ENCODE results near the gene NUPR1. TPM values are rescaled to one million over a fixed set of nuclear protein-coding genes. Genes with fewer than 3 reads are reported as not detected.

Gene NUPR1
- total and polyA plus RNA-seq, 4 donors, result 85.0 to 148 (median 111) TPM

- no peak overlapping the region for H3K4me3 ChIP-seq (ENCODE audit: low read length in 2 of 2)
- DNase-seq, result no peak
- H3K27ac ChIP-seq (ENCODE audit: low read depth in 1 of 2, low read length in 2 of 2), result no peak overlapping the region
- H3K9me3 ChIP-seq (ENCODE audit: control insufficient read depth, low read length), result no peaks in the 10 kb centered on the region
- H3K36me3 ChIP-seq (ENCODE audit: control insufficient read depth in 1 of 2, insufficient read depth in 2 of 2, low read length in 1 of 2), result no peaks in the 10 kb centered on the region
- no peak for ATAC-seq (ENCODE audit: low FRiP score)
- no peaks in the 10 kb centered on the region for H3K27me3 ChIP-seq (ENCODE audit: control insufficient read depth in 1 of 2, insufficient read depth in 2 of 2, low read length in 1 of 2)
- H3K4me1 ChIP-seq (ENCODE audit: control insufficient read depth in 1 of 2, insufficient read depth in 2 of 2, low read length in 2 of 2), result no peaks in the 10 kb centered on the region
- 86 to 89% methylated on average over 11 of the region's 11 CpGs for WGBS, 2 donors
- intact Hi-C loops (cut with DNase I), result no loop called here
Observed at GRCh38 chr16:28526201-28527099, 12.3 kb downstream of the NUPR1 start.

GRCh38 chr16:28524681-28525171 lies 14.0 kb downstream of the NUPR1 start:
- Histone ChIP-seq H3K27me3 (ENCODE audit: control insufficient read depth in 1 of 2, insufficient read depth in 2 of 2, low read length in 1 of 2) (no peaks in the 10 kb centered on the region), H3K9me3 (ENCODE audit: control insufficient read depth, low read length) (no peaks in the 10 kb centered on the region), H3K36me3 (ENCODE audit: control insufficient read depth in 1 of 2, insufficient read depth in 2 of 2, low read length in 1 of 2) (no peaks in the 10 kb centered on the region), H3K4me3 (ENCODE audit: low read length in 2 of 2) (no peak overlapping the region), H3K4me1 (ENCODE audit: control insufficient read depth in 1 of 2, insufficient read depth in 2 of 2, low read length in 2 of 2) (no peaks in the 10 kb centered on the region), H3K27ac (ENCODE audit: low read depth in 1 of 2, low read length in 2 of 2) (no peak overlapping the region)
- no peak for ATAC-seq (ENCODE audit: low FRiP score)
- 69 to 71% methylated on average over 6 of the region's 6 CpGs for WGBS, 2 donors
- DNase-seq, result no peak
- intact Hi-C loops (cut with DNase I), result no loop called here

- DNase-seq (no peak), ATAC-seq (ENCODE audit: low FRiP score) (no peak)
- 84 to 85% methylated on average over 11 of the region's 11 CpGs for WGBS, 2 donors
- Histone ChIP-seq H3K4me1 (ENCODE audit: control insufficient read depth in 1 of 2, insufficient read depth in 2 of 2, low read length in 2 of 2) (no peaks in the 10 kb centered on the region), H3K36me3 (ENCODE audit: control insufficient read depth in 1 of 2, insufficient read depth in 2 of 2, low read length in 1 of 2) (no peaks in the 10 kb centered on the region), H3K27ac (ENCODE audit: low read depth in 1 of 2, low read length in 2 of 2) (no peak overlapping the region), H3K4me3 (ENCODE audit: low read length in 2 of 2) (no peak overlapping the region), H3K27me3 (ENCODE audit: control insufficient read depth in 1 of 2, insufficient read depth in 2 of 2, low read length in 1 of 2) (no peaks in the 10 kb centered on the region), H3K9me3 (ENCODE audit: control insufficient read depth, low read length) (no peaks in the 10 kb centered on the region)
- intact Hi-C loops (cut with DNase I), result no loop called here
Observed at GRCh38 chr16:28522792-28523191, 16.0 kb downstream of the NUPR1 start.

GRCh38 chr16:28521436-28521835 lies 17.3 kb downstream of the NUPR1 start:
- DNase-seq (no peak), ATAC-seq (ENCODE audit: low FRiP score) (no peak)
- intact Hi-C loops (cut with DNase I), result no loop called here
- H3K36me3 ChIP-seq (ENCODE audit: control insufficient read depth in 1 of 2, insufficient read depth in 2 of 2, low read length in 1 of 2), result no peaks in the 10 kb centered on the region
- no peaks in the 10 kb centered on the region for H3K4me1 ChIP-seq (ENCODE audit: control insufficient read depth in 1 of 2, insufficient read depth in 2 of 2, low read length in 2 of 2)
- H3K27me3 ChIP-seq (ENCODE audit: control insufficient read depth in 1 of 2, insufficient read depth in 2 of 2, low read length in 1 of 2), result no peaks in the 10 kb centered on the region
- no peaks in the 10 kb centered on the region for H3K9me3 ChIP-seq (ENCODE audit: control insufficient read depth, low read length)
- H3K4me3 ChIP-seq (ENCODE audit: low read length in 2 of 2), result no peak overlapping the region
- 91 to 92% methylated on average over 6 of the region's 6 CpGs for WGBS, 2 donors
- no peak overlapping the region for H3K27ac ChIP-seq (ENCODE audit: low read depth in 1 of 2, low read length in 2 of 2)

- Histone ChIP-seq H3K27ac (ENCODE audit: low read depth in 1 of 2, low read length in 2 of 2) (no peak overlapping the region), H3K4me1 (ENCODE audit: control insufficient read depth in 1 of 2, insufficient read depth in 2 of 2, low read length in 2 of 2) (no peaks in the 10 kb centered on the region), H3K4me3 (ENCODE audit: low read length in 2 of 2) (no peak overlapping the region), H3K9me3 (ENCODE audit: control insufficient read depth, low read length) (no peaks in the 10 kb centered on the region), H3K27me3 (ENCODE audit: control insufficient read depth in 1 of 2, insufficient read depth in 2 of 2, low read length in 1 of 2) (no peaks in the 10 kb centered on the region), H3K36me3 (ENCODE audit: control insufficient read depth in 1 of 2, insufficient read depth in 2 of 2, low read length in 1 of 2) (no peaks in the 10 kb centered on the region)
- WGBS, 2 donors, result 65 to 77% methylated on average over 7 of the region's 7 CpGs
- DNase-seq (no peak), ATAC-seq (ENCODE audit: low FRiP score) (no peak)
- intact Hi-C loops (cut with DNase I), result no loop called here
Observed at GRCh38 chr16:28520672-28521071, 18.1 kb downstream of the NUPR1 start.

DNA sequence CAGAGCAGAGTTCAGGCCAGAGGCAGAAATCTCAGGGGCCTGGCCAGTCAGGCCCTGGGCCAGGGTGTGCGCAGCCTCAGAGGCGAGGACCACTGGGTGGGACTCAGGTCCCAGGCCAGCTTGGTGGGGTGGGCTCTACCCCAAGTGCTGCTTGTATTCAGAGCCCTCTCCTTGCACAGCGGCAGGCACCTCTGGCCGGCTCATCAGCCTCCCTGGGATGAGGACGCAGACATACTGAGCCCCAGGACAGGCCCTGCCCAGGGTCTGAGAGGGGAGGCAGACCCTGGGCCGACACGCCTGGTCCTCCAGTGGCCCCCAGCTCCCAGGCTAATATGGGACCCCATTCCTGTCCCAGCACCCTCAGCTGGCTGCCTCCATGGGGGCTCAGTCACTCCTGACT lies 24.5 kb downstream of the NUPR1 start:
- ATAC-seq (ENCODE audit: low FRiP score) (no peak), DNase-seq (no peak)
- Histone ChIP-seq H3K27me3 (ENCODE audit: control insufficient read depth in 1 of 2, insufficient read depth in 2 of 2, low read length in 1 of 2) (no peaks in the 10 kb centered on the region), H3K36me3 (ENCODE audit: control insufficient read depth in 1 of 2, insufficient read depth in 2 of 2, low read length in 1 of 2) (no peaks in the 10 kb centered on the region), H3K4me1 (ENCODE audit: control insufficient read depth in 1 of 2, insufficient read depth in 2 of 2, low read length in 2 of 2) (no peaks in the 10 kb centered on the region), H3K9me3 (ENCODE audit: control insufficient read depth, low read length) (no peaks in the 10 kb centered on the region), H3K27ac (ENCODE audit: low read depth in 1 of 2, low read length in 2 of 2) (no peak overlapping the region), H3K4me3 (ENCODE audit: low read length in 2 of 2) (no peak overlapping the region)
- intact Hi-C loops (cut with DNase I), result no loop called here
- 86 to 96% methylated on average over 7 of the region's 7 CpGs for WGBS, 2 donors

DNA sequence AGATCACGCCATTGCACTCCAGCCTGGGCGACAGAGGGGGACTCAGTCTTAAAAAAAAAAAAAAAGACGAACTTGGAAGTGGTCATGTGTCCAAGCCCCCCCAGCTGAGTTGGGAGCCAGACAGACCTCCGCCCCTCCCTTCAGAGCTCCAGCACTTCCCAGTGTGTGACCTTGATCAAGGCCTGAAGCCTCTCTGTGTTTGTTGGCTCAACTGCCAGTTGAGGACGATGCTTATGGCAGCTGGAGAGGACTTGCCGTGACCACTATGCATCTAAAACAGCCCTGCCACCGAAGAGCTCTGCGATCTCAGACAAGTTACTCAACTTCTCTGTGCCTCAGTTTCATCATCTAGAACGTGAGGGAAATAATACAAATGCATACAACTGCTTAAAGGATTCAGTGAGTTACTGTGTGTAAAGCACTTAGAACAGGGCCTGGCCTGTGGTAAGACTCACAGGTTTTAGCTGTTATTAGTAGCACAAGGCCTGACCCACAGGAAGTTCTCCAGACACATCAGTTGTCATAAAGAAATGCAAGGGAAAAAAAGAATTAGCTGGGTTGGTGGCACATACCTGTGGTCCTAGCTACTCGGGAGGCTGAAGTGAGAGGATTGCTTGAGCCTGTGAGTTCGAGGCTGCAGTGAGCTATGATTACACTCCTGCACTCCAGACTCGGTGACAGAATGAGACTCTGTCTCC lies 25.1 kb downstream of the NUPR1 start:
- H3K36me3 ChIP-seq (ENCODE audit: control insufficient read depth in 1 of 2, insufficient read depth in 2 of 2, low read length in 1 of 2), result no peaks in the 10 kb centered on the region
- H3K9me3 ChIP-seq (ENCODE audit: control insufficient read depth, low read length), result no peaks in the 10 kb centered on the region
- intact Hi-C loops (cut with DNase I), result no loop called here
- WGBS, 2 donors, result 75 to 76% methylated on average over 12 of the region's 12 CpGs
- H3K4me3 ChIP-seq (ENCODE audit: low read length in 2 of 2), result no peak overlapping the region
- DNase-seq (no peak), ATAC-seq (ENCODE audit: low FRiP score) (no peak)
- H3K4me1 ChIP-seq (ENCODE audit: control insufficient read depth in 1 of 2, insufficient read depth in 2 of 2, low read length in 2 of 2), result no peaks in the 10 kb centered on the region
- no peaks in the 10 kb centered on the region for H3K27me3 ChIP-seq (ENCODE audit: control insufficient read depth in 1 of 2, insufficient read depth in 2 of 2, low read length in 1 of 2)
- H3K27ac ChIP-seq (ENCODE audit: low read depth in 1 of 2, low read length in 2 of 2), result no peak overlapping the region

- H3K36me3 ChIP-seq (ENCODE audit: control insufficient read depth in 1 of 2, insufficient read depth in 2 of 2, low read length in 1 of 2), result no peaks in the 10 kb centered on the region
- no peak overlapping the region for H3K27ac ChIP-seq (ENCODE audit: low read depth in 1 of 2, low read length in 2 of 2)
- H3K4me1 ChIP-seq (ENCODE audit: control insufficient read depth in 1 of 2, insufficient read depth in 2 of 2, low read length in 2 of 2), result no peaks in the 10 kb centered on the region
- no peak overlapping the region for H3K4me3 ChIP-seq (ENCODE audit: low read length in 2 of 2)
- ATAC-seq (ENCODE audit: low FRiP score), result no peak
- intact Hi-C loops (cut with DNase I), result no loop called here
- no peaks in the 10 kb centered on the region for H3K27me3 ChIP-seq (ENCODE audit: control insufficient read depth in 1 of 2, insufficient read depth in 2 of 2, low read length in 1 of 2)
- 85 to 89% methylated on average over 21 of the region's 21 CpGs for WGBS, 2 donors
- no peak for DNase-seq
- H3K9me3 ChIP-seq (ENCODE audit: control insufficient read depth, low read length), result no peaks in the 10 kb centered on the region
Observed at GRCh38 chr16:28511801-28512789, 26.7 kb downstream of the NUPR1 start.
